Gastrocnemius medialis (tissue), 4 donors: Measurements from ENCODE around the gene KIDINS220. TPM values are rescaled to one million over a fixed set of nuclear protein-coding genes. Genes with fewer than 3 reads are reported as not detected.

Source experiments
- ATAC-seq, 2 donors: fragments of 150-250 bp; one replicate each; pipeline ENCODE4 v1.9.1; 2016
- DNase-seq, 2 donors: peaks; one replicate each; pipeline ENCODE4 v3.0.0-alpha.2; 2019
- H3K27ac ChIP-seq, 4 donors: fragments of 200-600 bp; sonication (generic); 1 replicate in 1 of 4; 2 replicates in 3 of 4; pipeline ENCODE4 v1.5.1; 2016 to 2018; ENCODE audit warnings: mild to moderate bottlenecking in 2 of 4, moderate library complexity in 1 of 4
- H3K27me3 ChIP-seq, 3 donors: fragments of 200-600 bp; sonication (generic) in 2 of 3; 1 replicate in 1 of 3; 2 replicates in 2 of 3; pipeline versions ENCODE4 v1.5.1 to v1.6.0; 2016 to 2019; ENCODE audit warnings: mild to moderate bottlenecking in 1 of 3, moderate library complexity in 1 of 3
- H3K36me3 ChIP-seq, 2 donors: fragments of 200-600 bp; sonication (generic) in 1 of 2; one replicate each; pipeline ENCODE4 v1.5.1; 2017 to 2018
- H3K4me1 ChIP-seq, 2 donors: fragments of 200-600 bp; sonication (generic) in 1 of 2; one replicate each; pipeline ENCODE4 v1.5.1; 2016 to 2017; ENCODE audit warnings: mild to moderate bottlenecking in 2 of 2
- H3K4me3 ChIP-seq, 4 donors: fragments of 200-600 bp; sonication (generic) in 3 of 4; 1 replicate in 1 of 4; 2 replicates in 3 of 4; pipeline ENCODE4 v1.5.1; 2016 to 2019; ENCODE audit warnings: mild to moderate bottlenecking in 2 of 4
- H3K9me3 ChIP-seq, 3 donors: fragments of 200-600 bp; sonication (generic) in 2 of 3; 1 replicate in 1 of 3; 2 replicates in 2 of 3; pipeline ENCODE4 v1.5.1; 2016 to 2019
- CTCF ChIP-seq, 5 experiments: fragments of 450-650 bp in 3 of 5; fragments of 200-600 bp in 2 of 5; sonication (generic) in 2 of 5; IDR thresholded peaks in 4 of 5; conservative IDR thresholded peaks in 1 of 5; 1 replicate in 4 of 5; 2 replicates in 1 of 5; pipeline ENCODE4 v1.5.1; 2016 to 2019; ENCODE audit warnings: antibody characterized with exemption in 5 of 5, mild to moderate bottlenecking in 3 of 5, moderate library complexity in 3 of 5
- POLR2A ChIP-seq, 2 donors: fragments of 450-650 bp; IDR thresholded peaks; one replicate each; pipeline ENCODE4 v1.6.1; 2017; ENCODE audit warnings: antibody characterized with exemption in 2 of 2, mild to moderate bottlenecking in 2 of 2, moderate library complexity in 2 of 2
- in situ Hi-C, 4 donors: fragments of 200-750 bp; cut with MboI; loops; one replicate each; pipeline versions ENCODE4 v1.15.0 to v1.8.0; 2017; ENCODE audit warnings: low sequenced_read_pairs in 4 of 4
- intact Hi-C: fragments of 100-400 bp; cut with DNase I; formaldehyde crosslinking; loops from one replicate; pipeline ENCODE4 v1.15.1; 2023; ENCODE audit warnings: low total_unique reads
- total RNA-seq, 4 donors: library from RNA; depleted of rRNA; stranded (reverse); fragments of >200 nt; gene quantifications; one replicate each; pipeline versions ENCODE4 v1.1.0 to v1.2.3, GENCODE V29; 2016

The KIDINS220 gene
- total RNA-seq, 4 donors from 2014 or later: 57.8 to 78.9 (median 59.1) TPM

- Histone ChIP-seq H3K27me3 (no peaks in the 10 kb centered on the region), H3K4me3 (no peak overlapping the region), H3K27ac (peak overlapping the region; percentile 85 to 96 (median 90)), H3K4me1 (peaks cover 27 to 29% of the 10 kb centered on the region in 2 donors), H3K9me3 (no peaks in the 10 kb centered on the region), H3K36me3 (peaks cover 0 to 27% of the 10 kb centered on the region in 2 donors)
- intact Hi-C loops: loop anchor here (1.0 to 5.0 kb wide), 4 partner anchors 15 to 144 kb away; partner anchors contain the start of gene KIDINS220
- DNase-seq (peak; percentile 87 to 94), ATAC-seq (peak; percentile 97 to 98)
- TF ChIP-seq CTCF (IDR thresholded peaks at IDR 0.05 in 4 of 5, conservative IDR thresholded peaks at IDR 0.05 in 1 of 5) (no peak), POLR2A (IDR thresholded peaks at IDR 0.05) (peak in 1 of 2 donors; percentile 17)
- in situ Hi-C loops: no loop called here
These were observed 15.9 kb downstream of the KIDINS220 start for GRCh38 chr2:8821276-8822217.

GRCh38 chr2:8819948-8820347, 17.5 kb downstream of the KIDINS220 start:
- Histone ChIP-seq H3K4me3 (no peak overlapping the region), H3K9me3 (no peaks in the 10 kb centered on the region), H3K27me3 (no peaks in the 10 kb centered on the region), H3K4me1 (peaks cover 27 to 29% of the 10 kb centered on the region in 2 donors), H3K36me3 (peaks cover 0 to 20% of the 10 kb centered on the region in 2 donors), H3K27ac (peak overlapping the region; percentile 85 to 96 (median 90))
- in situ Hi-C loops (no loop called here), intact Hi-C loops (loop anchor here (2.0 to 5.0 kb wide), 2 partner anchors 17 to 143 kb away; partner anchors contain the start of gene KIDINS220)
- no peak for DNase-seq
- ATAC-seq: no peak
- no peak for TF ChIP-seq CTCF (IDR thresholded peaks at IDR 0.05 in 4 of 5, conservative IDR thresholded peaks at IDR 0.05 in 1 of 5)
- no peak for TF ChIP-seq POLR2A (IDR thresholded peaks at IDR 0.05)

GRCh38 chr2:8819194-8819593, 18.2 kb downstream of the KIDINS220 start:
- Histone ChIP-seq H3K4me1 (peaks cover 27 to 29% of the 10 kb centered on the region in 2 donors), H3K27ac (peak overlapping the region; percentile 22 to 96 (median 87)), H3K9me3 (no peaks in the 10 kb centered on the region), H3K4me3 (no peak overlapping the region), H3K27me3 (no peaks in the 10 kb centered on the region), H3K36me3 (peaks cover 0 to 18% of the 10 kb centered on the region in 2 donors)
- in situ Hi-C loops: no loop called here
- ATAC-seq: no peak
- intact Hi-C loops: no loop called here
- TF ChIP-seq POLR2A (IDR thresholded peaks at IDR 0.05): no peak
- TF ChIP-seq CTCF (IDR thresholded peaks at IDR 0.05 in 4 of 5, conservative IDR thresholded peaks at IDR 0.05 in 1 of 5): no peak
- no peak for DNase-seq

GRCh38 chr2:8817221-8817620, 20.2 kb downstream of the KIDINS220 start:
- Histone ChIP-seq H3K27ac (no peak overlapping the region), H3K27me3 (no peaks in the 10 kb centered on the region), H3K4me1 (peaks cover 22% of the 10 kb centered on the region in 2 donors), H3K4me3 (no peak overlapping the region), H3K36me3 (peaks cover 0 to 28% of the 10 kb centered on the region in 2 donors), H3K9me3 (no peaks in the 10 kb centered on the region)
- DNase-seq (no peak), ATAC-seq (no peak)
- in situ Hi-C loops (no loop called here), intact Hi-C loops (no loop called here)
- TF ChIP-seq POLR2A (IDR thresholded peaks at IDR 0.05): no peak
- TF ChIP-seq CTCF (IDR thresholded peaks at IDR 0.05 in 4 of 5, conservative IDR thresholded peaks at IDR 0.05 in 1 of 5): no peak
